SH-SY5Y (cell line): ENCODE measurements around the gene CACNG4.

Experiments used
- GATA2 ChIP-seq: IDR thresholded peaks from 2 replicates; pipeline ENCODE4 v1.6.1; 2011; ENCODE audit warnings: mild to moderate bottlenecking, low read depth, low read length
- GATA3 ChIP-seq: IDR thresholded peaks from 2 replicates; pipeline ENCODE4 v1.6.1; 2011; ENCODE audit warnings: low read depth, mild to moderate bottlenecking, low read length, moderate library complexity

DNA sequence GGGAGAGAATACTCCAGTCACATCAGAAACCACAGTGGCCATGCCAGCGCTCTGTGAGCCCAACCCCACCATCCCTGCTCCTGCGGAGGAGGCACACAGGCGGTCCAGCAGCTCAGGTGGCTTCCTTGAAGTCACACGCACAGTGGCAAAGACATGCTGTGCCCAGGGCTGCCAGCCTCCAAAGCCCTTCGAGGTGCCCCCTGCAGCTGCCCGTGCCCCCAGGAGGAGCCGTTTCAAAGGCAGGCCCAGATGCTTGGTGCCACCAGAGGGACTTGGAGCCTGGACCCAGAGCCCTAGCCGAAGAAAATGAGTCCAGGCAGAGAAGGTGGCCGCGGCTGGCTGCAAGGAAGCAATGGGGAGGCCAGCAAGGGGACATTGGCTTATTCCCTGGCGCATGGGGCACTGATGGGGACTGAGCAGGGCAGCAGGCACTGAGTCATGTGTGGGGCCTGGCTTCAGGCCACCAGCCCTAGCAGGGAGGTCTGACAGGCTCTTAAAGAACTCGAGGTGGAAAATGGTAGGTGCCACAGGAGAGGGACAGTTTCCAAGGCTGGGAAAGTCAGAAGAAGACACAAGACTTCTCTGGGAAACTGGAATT, 62.6 kb downstream of the CACNG4 start:
- TF ChIP-seq GATA3 (no peak), GATA2 (no peak)
